Transverse colon (tissue), 4 donors: ENCODE measurements around the gene NCOA3.

Source experiments
- CTCF ChIP-seq, 5 experiments: fragments of 200-600 bp in 3 of 5; fragments of 450-650 bp in 2 of 5; sonication (generic) in 3 of 5; IDR thresholded peaks; 1 replicate in 2 of 5; 2 replicates in 3 of 5; pipeline ENCODE4 v1.5.1; 2016 to 2017; ENCODE audit warnings: antibody characterized with exemption in 5 of 5, inconsistent platforms in 3 of 5, mild to moderate bottlenecking in 2 of 5, moderate library complexity in 1 of 5
- EP300 ChIP-seq: sonication (generic); formaldehyde crosslinking; IDR thresholded peaks from one replicate; pipeline ENCODE4 v1.6.1; 2017; ENCODE audit warnings: antibody characterized with exemption, low read depth
- POLR2A ChIP-seq: fragments of 450-650 bp; IDR thresholded peaks from one replicate; pipeline ENCODE4 v1.6.1; 2016; ENCODE audit warnings: antibody characterized with exemption, mild to moderate bottlenecking, moderate library complexity
- POLR2AphosphoS5 ChIP-seq, 3 donors: sonication (generic); formaldehyde crosslinking; IDR thresholded peaks; one replicate each; pipeline ENCODE4 v1.6.1; 2016; ENCODE audit warnings: antibody characterized with exemption in 3 of 3

- TF ChIP-seq POLR2A (no peak), CTCF (IDR thresholded peaks at IDR 0.05) (no peak), POLR2AphosphoS5 (IDR thresholded peaks at IDR 0.05) (no peak), EP300 (no peak)
These were observed 169.2 kb downstream of the NCOA3 start for GRCh38 chr20:47670913-47671312.
